Esophagus squamous epithelium (tissue), 4 donors: ENCODE results near the gene EXOSC7.

Source experiments
- CTCF ChIP-seq, 6 experiments: fragments of 450-650 bp in 4 of 6; fragments of 200-600 bp in 2 of 6; sonication (generic) in 2 of 6; IDR thresholded peaks; one replicate each; pipeline ENCODE4 v1.5.1; 2016 to 2019; ENCODE audit warnings: antibody characterized with exemption in 6 of 6, mild to moderate bottlenecking in 4 of 6, moderate library complexity in 4 of 6
- POLR2A ChIP-seq, 4 donors: fragments of 450-650 bp; IDR thresholded peaks; one replicate each; pipeline ENCODE4 v1.6.1; 2017; ENCODE audit warnings: antibody characterized with exemption in 4 of 4, mild to moderate bottlenecking in 4 of 4, moderate library complexity in 3 of 4

GRCh38 chr3:44930911-44931310, 45.1 kb upstream of the EXOSC7 start:
- TF ChIP-seq POLR2A (IDR thresholded peaks at IDR 0.05) (no peak), CTCF (IDR thresholded peaks at IDR 0.05) (no peak)
